Measurements from ENCODE around the gene SLC1A1.

SLC1A1 gene

GRCh38 chr9:4622016-4622415, 131.7 kb downstream of the SLC1A1 start:
- DNase-seq = no peak

- no peak for DNase-seq
Observed at GRCh38 chr9:4630836-4631235, 140.6 kb downstream of the SLC1A1 start.
